H1 (cell line): ENCODE results near the gene ANAPC1. TPM values are rescaled to one million over a fixed set of nuclear protein-coding genes. Genes with fewer than 3 reads are reported as not detected.

Experiments used
- CTCF ChIA-PET: fragments of 300-600 bp; sonication (Branson Sonifier 250); formaldehyde crosslinking; loops from one replicate; lab custom pipeline; 2021; ENCODE audit not compliant: partially characterized antibody; lab: Charles Lee
- POLR2A ChIA-PET: fragments of 300-600 bp; sonication (Branson Sonifier 250); formaldehyde crosslinking; loops from one replicate; lab custom pipeline; 2021; ENCODE audit warnings: inconsistent platforms; ENCODE audit not compliant: partially characterized antibody; lab: Charles Lee
- DNase-seq, 2 experiments: peaks; one replicate each; pipeline versions ENCODE4 v3.0.0 to v3.0.0-alpha.2; 2010 to 2022; ENCODE audit warnings: low spot score in 2 of 2, low read depth in 1 of 2, mixed read lengths in 1 of 2
- FAIRE-seq: peaks from 2 replicates; lab custom pipeline; 2011; peaks lifted over from hg19 to GRCh38; lab: Jason Lieb, UNC
- H2AFZ ChIP-seq: 2 replicates; pipeline ENCODE4 v1.8.1; 2012; ENCODE audit warnings: low read length, inconsistent platforms
- H2AK5ac ChIP-seq: 2 replicates; pipeline ENCODE4 v1.6.1; 2013; ENCODE audit warnings: low read depth, low read length
- H2BK120ac ChIP-seq: replicated peaks from 2 replicates; pipeline ENCODE3; 2013; ENCODE audit warnings: low read depth, low read length, inconsistent platforms
- H2BK12ac ChIP-seq: 2 replicates; pipeline ENCODE4 v1.6.1; 2013; ENCODE audit warnings: low read depth, low read length
- H2BK15ac ChIP-seq: 2 replicates; pipeline ENCODE4 v1.6.1; 2013; ENCODE audit warnings: low read length
- H2BK20ac ChIP-seq: 2 replicates; pipeline ENCODE4 v1.6.1; 2013; ENCODE audit warnings: low read length
- H2BK5ac ChIP-seq: 2 replicates; pipeline ENCODE4 v1.6.1; 2013; ENCODE audit warnings: low read depth, low read length
- H3K14ac ChIP-seq: 2 replicates; pipeline ENCODE4 v1.6.1; 2013; ENCODE audit warnings: inconsistent platforms; ENCODE audit not compliant: insufficient read length
- H3K18ac ChIP-seq: 2 replicates; pipeline ENCODE4 v1.6.1; 2013; ENCODE audit warnings: low read length; ENCODE audit errors: extremely low read depth
- H3K23ac ChIP-seq: 2 replicates; pipeline ENCODE4 v1.6.1; 2013; ENCODE audit warnings: inconsistent platforms; ENCODE audit not compliant: insufficient read length
- H3K23me2 ChIP-seq: 2 replicates; pipeline ENCODE4 v1.6.1; 2013; ENCODE audit warnings: low read depth, low read length
- H3K27ac ChIP-seq: 2 replicates; pipeline ENCODE4 v1.6.1; 2011; ENCODE audit warnings: low read depth, low read length, inconsistent platforms
- H3K27me3 ChIP-seq, 4 experiments: replicated peaks in 1 of 4; 1 replicate in 1 of 4; 2 replicates in 3 of 4; pipeline versions ENCODE4 v1.6.1 to v1.8.1; 2011 to 2013; ENCODE audit warnings: low read length in 3 of 4, mild to moderate bottlenecking in 3 of 4, inconsistent platforms in 2 of 4, mixed read lengths in 2 of 4, moderate library complexity in 1 of 4; ENCODE audit not compliant: control insufficient read depth in 3 of 4, insufficient read depth in 3 of 4; ENCODE audit errors: extremely low read depth in 1 of 4
- H3K36me3 ChIP-seq, 4 experiments: 2 replicates each; pipeline versions ENCODE4 v1.6.1 to v1.8.1; 2011 to 2013; ENCODE audit warnings: mild to moderate bottlenecking in 4 of 4, low read length in 3 of 4, moderate library complexity in 2 of 4, control low read depth in 1 of 4, inconsistent platforms in 1 of 4; ENCODE audit not compliant: insufficient read depth in 4 of 4, control insufficient read depth in 2 of 4
- H3K4ac ChIP-seq: replicated peaks from 2 replicates; pipeline ENCODE3; 2013; ENCODE audit warnings: low read length, low read depth, mixed read lengths, inconsistent platforms; ENCODE audit not compliant: insufficient read length
- H3K4me1 ChIP-seq, 4 experiments: replicated peaks in 1 of 4; 1 replicate in 1 of 4; 2 replicates in 3 of 4; pipeline versions ENCODE4 v1.6.1 to v1.8.1; 2011 to 2013; ENCODE audit warnings: low read length in 3 of 4, inconsistent platforms in 2 of 4, mixed read lengths in 1 of 4; ENCODE audit not compliant: insufficient read depth in 4 of 4, control insufficient read depth in 3 of 4
- H3K4me2 ChIP-seq, 2 experiments: 2 replicates each; pipeline versions ENCODE4 v1.6.1 to v1.8.1; 2011 to 2013; ENCODE audit warnings: low read depth in 2 of 2, low read length in 2 of 2, control low read depth in 1 of 2, inconsistent platforms in 1 of 2, mild to moderate bottlenecking in 1 of 2; ENCODE audit not compliant: insufficient read depth in 1 of 2
- H3K4me3 ChIP-seq, 4 experiments: fragments of 200-600, 300-600 bp in 1 of 4; sonication (generic), shearing (Covaris generic), sonication (Bioruptor Twin) in 1 of 4; 2 replicates each; pipeline versions ENCODE4 v1.5.1 to v1.8.1; 2011 to 2016; ENCODE audit warnings: low read length in 4 of 4, low read depth in 3 of 4, control low read depth in 2 of 4, inconsistent platforms in 2 of 4, mild to moderate bottlenecking in 2 of 4, mixed read lengths in 1 of 4, moderate library complexity in 1 of 4; ENCODE audit not compliant: insufficient read depth in 2 of 4; ENCODE audit errors: extremely low read depth in 1 of 4
- H3K56ac ChIP-seq: replicated peaks from 2 replicates; pipeline ENCODE3; 2013; ENCODE audit warnings: low read depth, mild to moderate bottlenecking, mixed read lengths, low read length, inconsistent platforms; ENCODE audit not compliant: insufficient read length
- H3K79me1 ChIP-seq: 2 replicates; pipeline ENCODE4 v1.6.1; 2013; ENCODE audit warnings: low read depth, low read length, control low read depth
- H3K79me2 ChIP-seq, 2 experiments: 2 replicates each; pipeline versions ENCODE4 v1.6.1 to v1.8.1; 2012 to 2013; ENCODE audit warnings: low read length in 2 of 2, mild to moderate bottlenecking in 2 of 2, inconsistent platforms in 1 of 2; ENCODE audit not compliant: insufficient read depth in 2 of 2, control insufficient read depth in 1 of 2
- H3K9ac ChIP-seq, 4 experiments: replicated peaks in 1 of 4; 1 replicate in 1 of 4; 2 replicates in 3 of 4; pipeline versions ENCODE4 v1.6.1 to v1.8.1; 2011 to 2013; ENCODE audit warnings: low read depth in 3 of 4, low read length in 3 of 4, control low read depth in 2 of 4, mild to moderate bottlenecking in 2 of 4, moderate library complexity in 2 of 4, inconsistent platforms in 1 of 4; ENCODE audit errors: extremely low read depth in 1 of 4
- H3K9me3 ChIP-seq, 2 experiments: 2 replicates each; pipeline versions ENCODE4 v1.6.1 to v1.8.1; 2012 to 2013; ENCODE audit warnings: mild to moderate bottlenecking in 2 of 2, moderate library complexity in 2 of 2, control low read depth in 1 of 2, inconsistent platforms in 1 of 2, low read depth in 1 of 2, low read length in 1 of 2, mixed read lengths in 1 of 2; ENCODE audit not compliant: insufficient read depth in 2 of 2
- H4K20me1 ChIP-seq, 2 experiments: replicated peaks in 1 of 2; 2 replicates each; pipeline versions ENCODE3 to v1.8.1; 2011 to 2013; ENCODE audit warnings: inconsistent platforms in 2 of 2, low read length in 2 of 2, mild to moderate bottlenecking in 1 of 2; ENCODE audit not compliant: insufficient read depth in 2 of 2, control insufficient read depth in 1 of 2
- H4K5ac ChIP-seq: 2 replicates; pipeline ENCODE4 v1.6.1; 2013; ENCODE audit warnings: low read length, low read depth, mixed read lengths, inconsistent platforms; ENCODE audit not compliant: insufficient read length
- H4K8ac ChIP-seq: 2 replicates; pipeline ENCODE4 v1.8.0; 2013; ENCODE audit warnings: mild to moderate bottlenecking, moderate library complexity, low read length, inconsistent platforms; ENCODE audit not compliant: insufficient read depth; ENCODE audit errors: extremely low read depth
- H4K91ac ChIP-seq: replicated peaks from 2 replicates; pipeline ENCODE3; 2013; ENCODE audit warnings: low read length, mixed read lengths, inconsistent platforms; ENCODE audit not compliant: insufficient read length
- ASH2L ChIP-seq: fragments of 200-600, 300-600 bp; sonication (generic); IDR thresholded peaks from one replicate; pipeline ENCODE4 v1.7.1; 2017; ENCODE audit warnings: low read length
- CEBPB ChIP-seq: IDR thresholded peaks from 2 replicates; pipeline ENCODE4 v1.6.1; 2012; ENCODE audit warnings: low read depth, low read length
- KDM1A ChIP-seq: fragments of 200-600, 300-600 bp; sonication (generic); IDR thresholded peaks from 2 replicates; pipeline ENCODE4 v1.7.1; 2016; ENCODE audit warnings: mild to moderate bottlenecking, low read length, borderline replicate concordance
- KDM4A ChIP-seq: IDR thresholded peaks from one replicate; pipeline ENCODE4 v1.7.1; 2012; ENCODE audit warnings: low read depth, mild to moderate bottlenecking, moderate library complexity, low read length, inconsistent platforms; ENCODE audit not compliant: severe bottlenecking
- PHF8 ChIP-seq: fragments of 200-600 bp; sonication (generic); conservative IDR thresholded peaks from 2 replicates; pipeline ENCODE4 v1.7.1; 2012; ENCODE audit warnings: low read depth, mild to moderate bottlenecking, inconsistent platforms, low read length, moderate library complexity
- TEAD4 ChIP-seq: IDR thresholded peaks from 2 replicates; pipeline ENCODE4 v1.6.1; 2012; ENCODE audit warnings: low read depth, low read length, inconsistent platforms, mixed read lengths
- WGBS, 2 experiments: shearing (Covaris generic) in 1 of 2; methylation state at CpG; one replicate each; pipeline versions ENCODE4 v1.1.6 to v1.1.7; 2013 to 2015; ENCODE audit warnings: low lambda C conversion rate in 2 of 2, mixed read lengths in 2 of 2, inconsistent platforms in 1 of 2, low coverage in 1 of 2, missing lambda C conversion rate in 1 of 2; ENCODE audit not compliant: insufficient replicate concordance in 2 of 2, insufficient coverage in 1 of 2, insufficient read length in 1 of 2; ENCODE audit errors: extremely low coverage in 1 of 2, missing lambda C conversion rate in 1 of 2; 5-methylcytosine and 5-hydroxymethylcytosine counted together
- polyA plus RNA-seq, 7 experiments: library from polyadenylated mRNA; depleted of rRNA in 3 of 7; stranded (reverse) in 5 of 7; unstranded in 2 of 7; fragments of >200 nt in 5 of 7; fragments of 200-250 nt in 2 of 7; gene quantifications; 1 replicate in 5 of 7; 2 replicates in 1 of 7; 4 replicates in 1 of 7; pipeline versions ENCODE4 v1.2.1 to v1.2.3, GENCODE V29; 2011 to 2013; ENCODE audit warnings: missing spikeins in 2 of 7, mixed read lengths in 2 of 7
- total RNA-seq: library from RNA; stranded (reverse); fragmentation: NEBNext Ultra II Directional; extraction: Animal tissue kit (Norgen Biotek cat#: 25700); gene quantifications from 2 replicates; pipeline ENCODE4 v1.2.1, GENCODE V29; 2021

ANAPC1 gene
- total and polyA plus RNA-seq, 2 of the 8 experiments (the other 6 are each of a cell fraction or from before 2014, with no cell fraction given), result 46.6 to 107 TPM

DNA sequence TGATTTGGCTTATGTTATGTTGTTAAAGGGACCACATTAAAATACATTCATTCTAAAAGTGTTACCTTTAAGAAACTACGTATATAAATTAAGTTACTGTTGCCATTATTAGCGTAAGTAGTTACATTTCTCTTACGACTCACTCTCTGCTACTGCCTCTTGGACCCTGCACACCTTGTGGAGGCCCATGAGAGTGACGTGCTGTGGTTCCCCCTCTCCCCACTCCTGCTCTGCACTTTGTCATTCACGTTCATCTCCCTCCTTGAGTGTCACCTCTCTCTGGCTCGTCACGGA, 13.6 kb upstream of the ANAPC1 start:
- Histone ChIP-seq H3K4me3 (peak overlapping the region; percentile 62 to 98 (median 74)), H2BK15ac (0 out of 2 replicates have a peak overlapping the region, but pooled peaks have one; percentile 98), H3K14ac (no peak overlapping the region), H3K56ac (no peak overlapping the region), H4K91ac (no peak overlapping the region), H3K79me1 (no peaks in the 10 kb centered on the region), H3K9ac (peak overlapping the region in 3 of 4 experiments; percentile 34 to 63 (median 40); a peak in 2 of 7 replicates), H2BK20ac (no peak overlapping the region), H3K79me2 (no peaks in the 10 kb centered on the region; a peak in 1 of 4 replicates), H3K9me3 (no peaks in the 10 kb centered on the region), H3K4me2 (peak overlapping the region; percentile 83 to 93), H4K8ac (peak overlapping the region; percentile 94; the same call in 1 of the 2 replicates), H2BK120ac (no peak overlapping the region), H3K27me3 (peaks cover 0 to 20% (median 11%) of the 10 kb centered on the region in 4 experiments; a peak in 5 of 7 replicates), H3K18ac (0 out of 2 replicates have a peak overlapping the region, but pooled peaks have one; percentile 62), H2BK12ac (no peak overlapping the region), H4K20me1 (peaks cover 2% of the 10 kb centered on the region in 2 experiments), H3K4me1 (peaks cover 1 to 6% (median 2%) of the 10 kb centered on the region in 4 experiments; a peak in 4 of 7 replicates), H3K27ac (peak overlapping the region; percentile 65; the same call in 1 of the 2 replicates), H2AK5ac (no peak overlapping the region), H2BK5ac (peak overlapping the region; percentile 18; the same call in 1 of the 2 replicates), H2AFZ (peak overlapping the region; percentile 81; the same call in 1 of the 2 replicates), H3K36me3 (no peaks in the 10 kb centered on the region), H3K4ac (no peak overlapping the region), H3K23me2 (peaks cover 7% of the 10 kb centered on the region), H4K5ac (no peak overlapping the region), H3K23ac (no peak overlapping the region)
- TF ChIP-seq TEAD4, result no peak
- no peak for TF ChIP-seq CEBPB
- no peak for TF ChIP-seq PHF8
- no peak for TF ChIP-seq ASH2L
- TF ChIP-seq KDM1A, result peak; percentile 28; the same call in 1 of the 2 replicates
- TF ChIP-seq KDM4A, result peak; percentile 64
- ChIA-PET CTCF (interaction anchor here (0.8 to 3.6 kb wide), 8 partner anchors 10 to 156 kb away, joined by 3 to 20 read pairs (median 4); no protein-coding TSS in a partner anchor), POLR2A (interaction anchor here (0.7 to 7.2 kb wide), 4 partner anchors 9 to 149 kb away, joined by 3 to 33 read pairs (median 4); partner anchors contain the start of gene ANAPC1)
- 15% methylated on average over 7 of the region's 7 CpGs; no CpG with 5 or more reads in 1 of the 2 experiments for WGBS, 2 experiments
- no peak for DNase-seq
- FAIRE-seq, result no peak
